ENCODE measurements around the gene IPO13. TPM values are rescaled to one million over a fixed set of nuclear protein-coding genes. Genes with fewer than 3 reads are reported as not detected.

IPO13 gene
- total RNA-seq, 1 experiment from 2014 or later, result 25.0 TPM

GRCh38 chr1:43908226-43908625, 38.5 kb upstream of the IPO13 start:
- CTCF ChIA-PET, result no interaction called here
- no TSS peak for BruUV-seq (replicated peaks)

GRCh38 chr1:43908858-43909257, 37.9 kb upstream of the IPO13 start:
- ChIA-PET CTCF (no interaction called here), POLR2A (ENCODE audit: unreplicated experiment) (no interaction called here)
- Histone ChIP-seq H3K4me3 (no peak overlapping the region), H3F3A (ENCODE audit: insufficient read depth, low read depth) (no peaks in the 10 kb centered on the region), H3K36me3 (ENCODE audit: low read depth) (no peaks in the 10 kb centered on the region), H3K4me1 (replicated peaks; ENCODE audit: insufficient read depth) (no peaks in the 10 kb centered on the region), H3K27ac (no peak overlapping the region), H4K20me1 (ENCODE audit: insufficient read depth) (no peaks in the 10 kb centered on the region), H3K9me2 (ENCODE audit: insufficient read depth) (no peaks in the 10 kb centered on the region), H3K9me3 (ENCODE audit: insufficient read depth, low read depth) (no peaks in the 10 kb centered on the region), H3K79me2 (ENCODE audit: low read depth) (no peaks in the 10 kb centered on the region), H2AFZ (no peak overlapping the region), H3K27me3 (ENCODE audit: insufficient read depth, low read depth) (no peaks in the 10 kb centered on the region), H3K4me2 (no peak overlapping the region)
- DNase-seq, result no peak
- intact Hi-C loops (cut with micrococcal nuclease; ENCODE audit: unreplicated experiment), result no loop called here
- TF ChIP-seq CTCF (conservative IDR thresholded peaks at IDR 0.05), result 0 out of 2 replicates have a peak, but pooled peaks have one; percentile 36
- TF ChIP-seq EZH2 (IDR thresholded peaks at IDR 0.05; ENCODE audit: low read depth), result no peak
- BruUV-seq (replicated peaks), result no TSS peak

More at GRCh38 chr1:43908226-43908625, 38.5 kb upstream of the IPO13 start:
- H3K4me1 ChIP-seq (replicated peaks; ENCODE audit: insufficient read depth), result no peaks in the 10 kb centered on the region
- TF ChIP-seq CTCF (conservative IDR thresholded peaks at IDR 0.05), result no peak
- no peak for TF ChIP-seq EZH2 (IDR thresholded peaks at IDR 0.05; ENCODE audit: low read depth)
- H3K4me2 ChIP-seq, result no peak overlapping the region
- no peaks in the 10 kb centered on the region for H3F3A ChIP-seq (ENCODE audit: insufficient read depth, low read depth)
- no peaks in the 10 kb centered on the region for H3K36me3 ChIP-seq (ENCODE audit: low read depth)
- no peak for DNase-seq
- no peaks in the 10 kb centered on the region for H3K79me2 ChIP-seq (ENCODE audit: low read depth)
- POLR2A ChIA-PET (ENCODE audit: unreplicated experiment), result no interaction called here
- H2AFZ ChIP-seq, result no peak overlapping the region
- H4K20me1 ChIP-seq (ENCODE audit: insufficient read depth), result no peaks in the 10 kb centered on the region
- intact Hi-C loops (cut with micrococcal nuclease; ENCODE audit: unreplicated experiment), result no loop called here
- no peak overlapping the region for H3K27ac ChIP-seq
- H3K27me3 ChIP-seq (ENCODE audit: insufficient read depth, low read depth), result no peaks in the 10 kb centered on the region
- H3K4me3 ChIP-seq, result no peak overlapping the region
- H3K9me2 ChIP-seq (ENCODE audit: insufficient read depth), result no peaks in the 10 kb centered on the region
- H3K9me3 ChIP-seq (ENCODE audit: insufficient read depth, low read depth), result no peaks in the 10 kb centered on the region

GRCh38 chr1:43910343-43910742, 36.4 kb upstream of the IPO13 start:
- POLR2A ChIA-PET (ENCODE audit: unreplicated experiment), result no interaction called here
- peaks cover 4% of the 10 kb centered on the region; the same call in 1 of the 2 replicates for H3K4me1 ChIP-seq (replicated peaks; ENCODE audit: insufficient read depth)
- H2AFZ ChIP-seq, result no peak overlapping the region
- DNase-seq, result no peak
- no peak for TF ChIP-seq EZH2 (IDR thresholded peaks at IDR 0.05; ENCODE audit: low read depth)
- no peaks in the 10 kb centered on the region; the same call in 1 of the 2 replicates for H3F3A ChIP-seq (ENCODE audit: insufficient read depth, low read depth)
- no peak overlapping the region for H3K4me2 ChIP-seq
- H3K27ac ChIP-seq, result no peak overlapping the region
- H3K27me3 ChIP-seq (ENCODE audit: insufficient read depth, low read depth), result no peaks in the 10 kb centered on the region
- no peak overlapping the region for H3K4me3 ChIP-seq
- H4K20me1 ChIP-seq (ENCODE audit: insufficient read depth), result no peaks in the 10 kb centered on the region
- no peaks in the 10 kb centered on the region for H3K79me2 ChIP-seq (ENCODE audit: low read depth)
- H3K9me3 ChIP-seq (ENCODE audit: insufficient read depth, low read depth), result no peaks in the 10 kb centered on the region
- CTCF ChIA-PET, result interaction anchor here (0.5 to 1.3 kb wide), 3 partner anchors 25 to 287 kb away, joined by 3 to 5 read pairs (median 4); no protein-coding TSS in a partner anchor
- intact Hi-C loops (cut with micrococcal nuclease; ENCODE audit: unreplicated experiment), result loop anchor here (1.0 kb wide), 1 partner anchor 147 kb away; no protein-coding TSS in a partner anchor
- BruUV-seq (replicated peaks), result no TSS peak
- H3K9me2 ChIP-seq (ENCODE audit: insufficient read depth), result no peaks in the 10 kb centered on the region
- no peaks in the 10 kb centered on the region for H3K36me3 ChIP-seq (ENCODE audit: low read depth)

GRCh38 chr1:43912607-43913006, 34.1 kb upstream of the IPO13 start:
- H3F3A ChIP-seq (ENCODE audit: insufficient read depth, low read depth), result no peaks in the 10 kb centered on the region; the same call in 1 of the 2 replicates
- no TSS peak for BruUV-seq (replicated peaks)
- no peaks in the 10 kb centered on the region for H3K9me2 ChIP-seq (ENCODE audit: insufficient read depth)
- no peak overlapping the region for H2AFZ ChIP-seq
- TF ChIP-seq CTCF (conservative IDR thresholded peaks at IDR 0.05) (no peak), EZH2 (IDR thresholded peaks at IDR 0.05; ENCODE audit: low read depth) (no peak)
- H3K4me2 ChIP-seq, result no peak overlapping the region
- H3K9me3 ChIP-seq (ENCODE audit: insufficient read depth, low read depth), result no peaks in the 10 kb centered on the region
- intact Hi-C loops (cut with micrococcal nuclease; ENCODE audit: unreplicated experiment), result no loop called here
- peaks cover 6% of the 10 kb centered on the region; the same call in 1 of the 2 replicates for H3K4me1 ChIP-seq (replicated peaks; ENCODE audit: insufficient read depth)
- no peaks in the 10 kb centered on the region for H3K27me3 ChIP-seq (ENCODE audit: insufficient read depth, low read depth)
- no peaks in the 10 kb centered on the region for H4K20me1 ChIP-seq (ENCODE audit: insufficient read depth)
- no peak overlapping the region for H3K27ac ChIP-seq
- no peak for DNase-seq
- POLR2A ChIA-PET (ENCODE audit: unreplicated experiment), result interaction anchor here (0.6 kb wide), 1 partner anchor 54 kb away, joined by 4 read pairs; no protein-coding TSS in a partner anchor
- CTCF ChIA-PET, result no interaction called here
- H3K79me2 ChIP-seq (ENCODE audit: low read depth), result no peaks in the 10 kb centered on the region
- no peak overlapping the region for H3K4me3 ChIP-seq
- no peaks in the 10 kb centered on the region for H3K36me3 ChIP-seq (ENCODE audit: low read depth)
